ENCODE results near the gene FBLN5.

The FBLN5 gene, protein sequence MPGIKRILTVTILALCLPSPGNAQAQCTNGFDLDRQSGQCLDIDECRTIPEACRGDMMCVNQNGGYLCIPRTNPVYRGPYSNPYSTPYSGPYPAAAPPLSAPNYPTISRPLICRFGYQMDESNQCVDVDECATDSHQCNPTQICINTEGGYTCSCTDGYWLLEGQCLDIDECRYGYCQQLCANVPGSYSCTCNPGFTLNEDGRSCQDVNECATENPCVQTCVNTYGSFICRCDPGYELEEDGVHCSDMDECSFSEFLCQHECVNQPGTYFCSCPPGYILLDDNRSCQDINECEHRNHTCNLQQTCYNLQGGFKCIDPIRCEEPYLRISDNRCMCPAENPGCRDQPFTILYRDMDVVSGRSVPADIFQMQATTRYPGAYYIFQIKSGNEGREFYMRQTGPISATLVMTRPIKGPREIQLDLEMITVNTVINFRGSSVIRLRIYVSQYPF

DNA sequence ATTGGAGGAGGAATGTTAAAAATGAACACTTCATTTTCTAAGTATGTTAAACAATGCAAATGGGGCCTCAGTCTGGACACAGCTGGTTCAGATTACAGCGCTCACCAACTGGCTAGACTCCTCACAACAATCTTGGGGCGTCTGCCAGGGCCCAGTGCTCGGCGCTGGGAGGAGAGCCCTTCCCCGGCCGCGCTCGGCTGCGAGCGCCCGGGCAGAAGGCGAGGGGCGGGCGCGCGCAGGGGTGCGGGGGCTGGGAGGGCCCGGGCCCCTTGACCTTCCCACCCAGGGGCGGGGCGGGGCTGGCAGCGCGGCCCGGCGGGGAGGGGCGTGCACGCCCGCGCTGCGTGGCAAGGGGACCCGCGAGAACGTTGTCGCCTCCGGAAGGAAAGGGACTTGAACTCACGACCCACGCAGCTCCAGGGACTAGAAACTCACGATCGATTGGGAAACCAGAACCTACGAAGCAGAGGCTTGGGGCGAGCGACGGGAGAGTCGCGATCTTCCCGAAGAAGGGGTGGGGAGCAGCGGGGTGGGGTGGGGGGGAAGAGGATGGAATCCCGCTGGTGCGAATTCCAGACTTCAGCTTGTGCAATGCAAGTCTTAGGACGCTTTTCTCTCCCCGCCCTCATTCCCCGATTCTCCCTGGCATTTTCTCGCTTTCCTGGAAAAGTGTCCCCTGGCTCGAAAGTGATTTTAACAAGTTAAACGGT is at the start of gene FBLN5:
Gene FBLN5 (minus strand): TSS at position 220 of the 710 bp plus-strand sequence. CDS start 465 bp downstream, outside the sequence.
- Histone ChIP-seq H3K4me3 (ENCODE audit: low read length) (peak within 1 kb of the TSS; percentile 28), H3K9ac (ENCODE audit: low read length) (peak within 1 kb of the TSS; percentile 45), H3K27me3 (ENCODE audit: control insufficient read depth, insufficient read depth, low read length) (peaks cover 29% of the 10 kb centered on the region), H3K4me1 (ENCODE audit: control insufficient read depth, insufficient read depth, low read length) (no peaks in the 10 kb centered on the region), H3K9me3 (ENCODE audit: control insufficient read depth, low read length) (no peaks in the 10 kb centered on the region), H3K36me3 (ENCODE audit: control insufficient read depth, insufficient read depth, low read length) (no peaks in the 10 kb centered on the region)

DNA sequence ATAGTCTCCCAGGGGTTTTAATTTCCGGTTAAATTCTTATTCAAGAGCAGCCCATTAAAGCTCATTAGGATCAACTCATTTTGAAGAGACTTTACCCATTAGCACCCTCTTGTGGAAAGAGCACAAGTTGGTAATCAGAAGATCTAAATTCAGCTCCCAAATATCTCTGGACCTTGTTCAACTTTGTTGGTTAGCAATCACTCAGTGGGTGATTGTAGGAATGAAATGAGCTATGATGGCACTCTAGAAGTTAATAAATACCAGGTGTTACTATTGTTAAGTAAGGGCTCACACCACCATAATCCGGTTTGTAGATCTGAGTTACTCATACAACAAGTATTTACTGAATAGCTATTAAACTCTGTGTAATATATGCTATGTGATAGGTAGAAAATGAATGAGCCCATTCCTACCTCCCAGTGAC is 49.5 kb upstream of the FBLN5 start:
- no peak overlapping the region for H3K4me3 ChIP-seq (ENCODE audit: low read length)
- H3K9ac ChIP-seq (ENCODE audit: low read length): no peak overlapping the region
- no peaks in the 10 kb centered on the region for H3K36me3 ChIP-seq (ENCODE audit: control insufficient read depth, insufficient read depth, low read length)

DNA sequence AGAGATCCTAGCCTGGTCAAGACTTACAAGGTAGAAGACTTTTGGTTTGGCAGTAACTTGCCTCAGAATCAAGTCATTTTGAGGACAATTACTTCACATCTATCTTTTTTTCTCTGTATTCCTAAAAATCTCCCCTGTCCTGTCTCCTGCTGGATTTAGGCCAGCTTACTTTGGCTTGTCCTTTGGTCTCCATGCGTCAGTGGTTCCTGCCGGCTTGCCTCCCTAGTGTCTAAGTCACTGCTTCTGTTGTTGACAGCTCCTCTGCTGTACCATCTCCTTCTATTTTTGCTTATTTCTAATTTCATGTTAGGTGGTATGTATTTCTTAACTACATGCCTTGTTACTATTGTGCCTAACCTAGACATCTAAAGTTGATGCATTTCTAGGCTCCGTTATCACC is 39.7 kb upstream of the FBLN5 start:
- H3K36me3 ChIP-seq (ENCODE audit: control insufficient read depth, insufficient read depth, low read length): no peaks in the 10 kb centered on the region
- H3K9ac ChIP-seq (ENCODE audit: low read length): no peak overlapping the region
- no peak overlapping the region for H3K4me3 ChIP-seq (ENCODE audit: low read length)

More for the DNA sequence above, 49.5 kb upstream of the FBLN5 start:
- Histone ChIP-seq H3K9me3 (ENCODE audit: control insufficient read depth, low read length) (no peaks in the 10 kb centered on the region), H3K4me1 (ENCODE audit: control insufficient read depth, insufficient read depth, low read length) (no peaks in the 10 kb centered on the region), H3K27me3 (ENCODE audit: control insufficient read depth, insufficient read depth, low read length) (no peaks in the 10 kb centered on the region)

DNA sequence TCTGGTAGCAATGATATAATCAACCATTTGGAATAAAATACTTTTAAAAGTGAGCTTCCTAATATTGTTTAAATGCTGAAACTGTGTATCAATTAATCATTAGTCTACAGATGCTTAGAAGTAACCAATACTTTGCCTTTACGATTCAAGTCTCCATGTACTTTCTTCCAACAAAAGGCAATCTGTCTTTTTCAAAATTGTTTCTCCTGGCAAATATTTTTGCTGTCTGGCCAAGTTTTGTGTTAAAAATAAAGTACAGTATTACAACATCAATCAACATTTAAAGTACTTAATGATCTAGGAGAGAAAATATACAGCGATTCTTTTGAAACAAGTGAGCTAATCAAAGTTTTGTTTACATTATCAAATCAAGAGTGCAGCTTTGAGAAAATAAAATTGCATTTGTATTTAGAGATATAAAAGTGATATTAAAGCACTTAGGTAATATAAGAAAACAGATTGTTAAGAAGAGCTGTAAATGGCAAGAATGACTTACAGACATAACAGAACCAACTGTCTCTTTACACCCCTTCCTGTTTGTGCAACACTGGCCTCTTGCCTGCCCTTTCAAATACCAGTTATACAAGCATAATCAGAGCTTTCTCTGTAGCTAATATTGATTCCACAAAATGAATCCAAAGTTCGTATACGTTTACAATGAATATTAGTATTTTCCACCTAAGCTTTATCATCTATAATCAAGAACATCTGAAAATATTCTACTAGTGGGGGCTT is 38.2 kb upstream of the FBLN5 start:
- no peaks in the 10 kb centered on the region for H3K4me1 ChIP-seq (ENCODE audit: control insufficient read depth, insufficient read depth, low read length)
- H3K9ac ChIP-seq (ENCODE audit: low read length): no peak overlapping the region
- no peaks in the 10 kb centered on the region for H3K9me3 ChIP-seq (ENCODE audit: control insufficient read depth, low read length)
- no peaks in the 10 kb centered on the region for H3K27me3 ChIP-seq (ENCODE audit: control insufficient read depth, insufficient read depth, low read length)
- no peaks in the 10 kb centered on the region for H3K36me3 ChIP-seq (ENCODE audit: control insufficient read depth, insufficient read depth, low read length)
- H3K4me3 ChIP-seq (ENCODE audit: low read length): no peak overlapping the region

More for the DNA sequence above, 39.7 kb upstream of the FBLN5 start:
- Histone ChIP-seq H3K27me3 (ENCODE audit: control insufficient read depth, insufficient read depth, low read length) (no peaks in the 10 kb centered on the region), H3K4me1 (ENCODE audit: control insufficient read depth, insufficient read depth, low read length) (no peaks in the 10 kb centered on the region), H3K9me3 (ENCODE audit: control insufficient read depth, low read length) (no peaks in the 10 kb centered on the region)

DNA sequence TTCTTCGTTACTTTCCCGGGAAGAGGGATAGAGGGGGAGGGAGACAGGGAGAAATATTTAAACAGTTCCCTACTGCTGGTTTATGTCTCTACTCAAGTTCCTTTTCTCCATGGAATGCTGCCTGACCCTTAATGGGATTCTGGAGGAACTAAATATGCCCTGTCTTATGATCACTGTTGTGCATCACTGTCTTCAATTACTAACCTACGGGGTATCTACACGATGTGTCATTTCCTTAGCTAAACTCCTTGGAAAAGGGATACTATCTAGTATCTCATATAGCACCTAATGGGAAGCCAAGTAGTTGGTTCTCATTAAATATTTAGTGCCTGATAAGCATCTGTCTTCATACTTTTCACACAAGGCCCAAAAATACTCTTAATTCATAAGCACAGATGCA is 37.5 kb upstream of the FBLN5 start:
- no peak overlapping the region for H3K9ac ChIP-seq (ENCODE audit: low read length)
- no peaks in the 10 kb centered on the region for H3K27me3 ChIP-seq (ENCODE audit: control insufficient read depth, insufficient read depth, low read length)
- H3K4me3 ChIP-seq (ENCODE audit: low read length): no peak overlapping the region
- no peaks in the 10 kb centered on the region for H3K36me3 ChIP-seq (ENCODE audit: control insufficient read depth, insufficient read depth, low read length)
- no peaks in the 10 kb centered on the region for H3K9me3 ChIP-seq (ENCODE audit: control insufficient read depth, low read length)
- no peaks in the 10 kb centered on the region for H3K4me1 ChIP-seq (ENCODE audit: control insufficient read depth, insufficient read depth, low read length)

DNA sequence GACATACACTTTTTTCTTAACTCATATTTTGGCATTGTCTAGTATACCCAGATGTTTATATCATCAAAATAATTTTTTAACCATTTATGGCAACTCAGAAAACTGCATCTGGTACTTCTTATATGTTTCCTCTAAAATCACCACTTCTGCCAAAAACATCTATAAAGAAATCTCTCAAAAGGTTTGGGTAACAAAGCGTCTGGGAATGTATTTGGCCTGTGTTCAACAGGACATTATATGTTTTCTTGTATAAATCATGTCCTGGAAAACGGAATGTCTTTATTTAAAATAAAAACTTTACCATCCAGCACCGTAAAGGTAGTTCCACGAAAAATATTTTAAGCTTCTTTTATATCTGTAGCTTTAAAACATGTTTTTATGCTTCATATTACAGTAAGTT is 36.1 kb upstream of the FBLN5 start:
- Histone ChIP-seq H3K36me3 (ENCODE audit: control insufficient read depth, insufficient read depth, low read length) (no peaks in the 10 kb centered on the region), H3K9ac (ENCODE audit: low read length) (no peak overlapping the region), H3K27me3 (ENCODE audit: control insufficient read depth, insufficient read depth, low read length) (no peaks in the 10 kb centered on the region), H3K4me1 (ENCODE audit: control insufficient read depth, insufficient read depth, low read length) (no peaks in the 10 kb centered on the region), H3K9me3 (ENCODE audit: control insufficient read depth, low read length) (no peaks in the 10 kb centered on the region), H3K4me3 (ENCODE audit: low read length) (no peak overlapping the region)

DNA sequence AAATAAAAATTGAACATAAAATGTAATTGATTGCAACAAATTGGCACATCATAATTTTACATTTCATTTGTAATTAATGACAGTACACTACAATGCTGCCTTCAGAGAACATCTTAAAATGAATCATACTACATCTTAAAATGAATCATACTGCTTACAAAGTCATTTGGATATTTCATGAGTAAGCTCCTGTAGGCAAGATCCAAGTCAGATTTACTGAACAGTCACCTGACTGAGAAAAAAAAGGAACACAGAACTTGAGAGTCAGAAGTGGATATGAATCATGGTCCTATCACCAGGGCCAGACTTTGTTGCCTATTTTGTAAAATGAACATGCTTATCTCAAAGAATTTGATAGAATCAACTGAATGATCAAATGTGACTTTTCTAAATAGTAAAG is 32.7 kb upstream of the FBLN5 start:
- H3K36me3 ChIP-seq (ENCODE audit: control insufficient read depth, insufficient read depth, low read length): no peaks in the 10 kb centered on the region
- H3K4me3 ChIP-seq (ENCODE audit: low read length): no peak overlapping the region
- H3K9me3 ChIP-seq (ENCODE audit: control insufficient read depth, low read length): no peaks in the 10 kb centered on the region
- no peaks in the 10 kb centered on the region for H3K27me3 ChIP-seq (ENCODE audit: control insufficient read depth, insufficient read depth, low read length)
- no peaks in the 10 kb centered on the region for H3K4me1 ChIP-seq (ENCODE audit: control insufficient read depth, insufficient read depth, low read length)
- no peak overlapping the region for H3K9ac ChIP-seq (ENCODE audit: low read length)

DNA sequence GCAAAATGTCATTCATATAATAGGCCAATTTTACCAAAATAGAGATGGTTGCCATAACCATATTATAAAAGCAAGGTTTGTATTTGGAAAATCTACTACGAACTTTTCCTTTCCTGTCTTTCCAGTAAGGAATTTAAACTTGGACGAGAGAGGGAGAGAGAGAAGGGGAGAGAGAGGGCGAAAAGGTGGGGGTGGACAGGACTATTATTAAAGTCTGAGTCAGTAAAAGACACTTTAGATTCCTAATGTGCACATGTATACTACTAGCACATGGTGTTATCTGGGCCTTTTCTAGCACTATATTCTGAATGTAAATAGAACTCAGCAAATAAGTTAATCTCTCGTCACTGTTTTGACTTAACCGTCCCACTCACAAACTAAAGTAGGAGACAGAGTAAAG is 30.4 kb upstream of the FBLN5 start:
- H3K4me3 ChIP-seq (ENCODE audit: low read length): no peak overlapping the region
- H3K4me1 ChIP-seq (ENCODE audit: control insufficient read depth, insufficient read depth, low read length): no peaks in the 10 kb centered on the region
- no peaks in the 10 kb centered on the region for H3K9me3 ChIP-seq (ENCODE audit: control insufficient read depth, low read length)
- H3K36me3 ChIP-seq (ENCODE audit: control insufficient read depth, insufficient read depth, low read length): no peaks in the 10 kb centered on the region
- no peak overlapping the region for H3K9ac ChIP-seq (ENCODE audit: low read length)
- no peaks in the 10 kb centered on the region for H3K27me3 ChIP-seq (ENCODE audit: control insufficient read depth, insufficient read depth, low read length)

DNA sequence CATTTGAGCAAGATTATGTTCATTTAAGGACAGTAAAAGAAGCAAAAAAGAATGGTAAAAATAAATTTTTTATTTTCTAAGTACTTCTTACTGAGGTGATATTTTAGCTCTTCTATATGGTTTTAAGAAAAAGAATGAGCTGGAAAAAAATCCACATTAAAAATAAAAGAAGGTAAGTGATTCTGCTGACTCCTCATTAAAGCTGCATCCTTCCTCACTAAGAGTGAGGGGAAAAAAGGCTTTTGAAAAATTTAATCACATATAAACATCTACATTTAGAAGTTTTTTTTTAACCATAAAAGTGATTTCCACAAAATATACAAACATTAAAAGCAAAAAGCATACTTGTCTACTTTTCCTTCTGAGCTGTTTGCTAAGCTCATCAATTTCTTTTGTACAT is 28.3 kb upstream of the FBLN5 start:
- no peaks in the 10 kb centered on the region for H3K27me3 ChIP-seq (ENCODE audit: control insufficient read depth, insufficient read depth, low read length)
- no peak overlapping the region for H3K4me3 ChIP-seq (ENCODE audit: low read length)
- H3K4me1 ChIP-seq (ENCODE audit: control insufficient read depth, insufficient read depth, low read length): no peaks in the 10 kb centered on the region
- no peaks in the 10 kb centered on the region for H3K36me3 ChIP-seq (ENCODE audit: control insufficient read depth, insufficient read depth, low read length)
- H3K9ac ChIP-seq (ENCODE audit: low read length): no peak overlapping the region
- H3K9me3 ChIP-seq (ENCODE audit: control insufficient read depth, low read length): no peaks in the 10 kb centered on the region

DNA sequence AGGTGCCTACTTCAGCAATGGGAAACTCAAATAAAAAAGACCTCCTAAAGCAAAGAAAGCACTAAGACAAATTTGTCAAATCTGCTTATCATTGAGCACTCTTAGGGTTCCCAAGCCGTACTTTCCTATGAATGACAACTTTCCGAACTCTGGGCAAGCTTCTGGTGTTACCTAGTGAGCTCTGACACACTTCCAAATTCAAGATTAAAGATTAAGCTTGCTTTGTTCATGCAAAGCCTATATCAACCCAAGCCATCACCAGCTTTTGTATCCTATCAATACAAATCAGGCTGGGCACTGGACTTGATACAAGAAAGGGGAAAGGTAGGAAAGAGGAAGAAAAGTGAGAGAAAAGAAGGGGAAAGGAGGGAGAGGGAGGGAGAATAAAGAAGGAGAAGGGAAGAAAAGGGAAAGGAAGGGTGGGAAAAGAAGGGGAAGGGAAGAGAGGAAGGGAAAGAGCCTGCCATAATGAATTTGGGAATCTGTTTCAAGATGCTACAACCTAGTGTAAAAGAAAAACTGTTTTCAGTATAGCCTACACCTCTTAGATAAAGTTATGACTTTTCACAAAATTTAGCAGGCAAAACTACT is 23.8 kb upstream of the FBLN5 start:
- H3K9ac ChIP-seq (ENCODE audit: low read length): no peak overlapping the region
- no peaks in the 10 kb centered on the region for H3K27me3 ChIP-seq (ENCODE audit: control insufficient read depth, insufficient read depth, low read length)
- H3K36me3 ChIP-seq (ENCODE audit: control insufficient read depth, insufficient read depth, low read length): no peaks in the 10 kb centered on the region

DNA sequence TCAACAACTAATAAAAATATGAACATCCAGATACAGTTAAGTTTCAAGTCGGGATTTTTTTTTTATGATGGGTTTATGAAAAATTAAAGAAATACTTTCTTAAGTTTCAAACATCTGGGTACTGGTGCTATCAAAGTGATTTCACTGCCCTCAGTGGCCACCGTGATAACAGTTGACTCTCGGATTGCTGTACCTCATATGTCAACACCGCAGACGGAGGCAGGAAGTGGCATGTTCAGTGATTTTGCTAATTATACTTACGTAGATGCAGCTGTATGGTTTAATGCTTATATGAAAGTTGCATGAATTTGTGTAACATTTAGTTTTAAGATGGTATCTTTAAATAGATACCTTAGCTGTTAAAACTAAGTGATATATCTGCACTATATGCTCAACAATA is 20.8 kb upstream of the FBLN5 start:
- Histone ChIP-seq H3K9ac (ENCODE audit: low read length) (no peak overlapping the region), H3K36me3 (ENCODE audit: control insufficient read depth, insufficient read depth, low read length) (no peaks in the 10 kb centered on the region), H3K4me3 (ENCODE audit: low read length) (no peak overlapping the region), H3K27me3 (ENCODE audit: control insufficient read depth, insufficient read depth, low read length) (no peaks in the 10 kb centered on the region), H3K4me1 (ENCODE audit: control insufficient read depth, insufficient read depth, low read length) (no peaks in the 10 kb centered on the region), H3K9me3 (ENCODE audit: control insufficient read depth, low read length) (no peaks in the 10 kb centered on the region)

More for the DNA sequence above, 23.8 kb upstream of the FBLN5 start:
- H3K4me3 ChIP-seq (ENCODE audit: low read length): no peak overlapping the region
- no peaks in the 10 kb centered on the region for H3K4me1 ChIP-seq (ENCODE audit: control insufficient read depth, insufficient read depth, low read length)
- no peaks in the 10 kb centered on the region for H3K9me3 ChIP-seq (ENCODE audit: control insufficient read depth, low read length)

All from mucosa of stomach (tissue), 1 donor.